Stimulated activated CD4-positive, alpha-beta T cell treated with anti-CD3 and anti-CD28 coated beads, Interleukin-4, amount 100 ng/mL, for 1 hour (primary cell): Measurements from ENCODE around the gene GRPEL1.
"Not testable (repeated sequence)": the region's sequence is repeated elsewhere in the genome, so short reads cannot be mapped to it uniquely, and the experiment has no call there.

Experiments used
- DNase-seq: peaks from one replicate; pipeline ENCODE4 v3.0.0-alpha.2; 2020

GRPEL1 gene

DNA sequence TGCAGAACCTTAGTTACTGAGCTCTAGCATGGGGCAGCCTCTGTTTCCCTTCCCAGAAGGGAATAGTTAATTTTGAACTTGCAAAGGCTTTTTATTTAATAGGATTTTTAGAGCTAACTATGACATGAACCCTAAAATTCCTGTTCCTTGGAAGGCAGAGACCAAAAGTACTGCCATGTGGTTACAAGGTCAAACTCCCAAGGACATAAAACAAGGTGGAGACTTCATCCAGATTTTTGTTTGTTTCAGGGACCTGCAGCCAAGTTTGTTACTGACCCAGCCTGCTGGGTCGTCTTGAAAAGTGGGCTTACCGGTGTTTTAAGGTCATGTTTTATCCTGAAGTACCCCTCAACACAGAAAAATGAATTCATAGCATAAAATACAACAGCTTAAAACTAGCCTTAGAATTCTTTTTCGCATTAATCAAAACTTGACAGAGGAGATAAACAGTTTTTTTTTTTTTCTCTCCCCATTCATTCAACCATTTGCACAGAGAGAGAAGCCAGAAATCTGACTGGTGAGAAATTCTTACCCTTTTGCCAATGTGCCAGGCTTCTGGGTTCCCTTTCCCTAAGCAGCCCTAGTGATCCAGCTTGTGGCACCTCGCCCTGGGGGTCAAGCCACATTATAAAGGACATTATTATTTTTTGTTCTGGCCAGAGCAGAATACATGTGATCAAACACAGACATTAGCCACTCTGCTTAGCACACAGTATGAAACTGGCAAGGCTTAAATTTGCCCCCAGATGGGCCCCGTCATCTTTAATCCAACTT, 21.5 kb upstream of the GRPEL1 start:
- DNase-seq = no peak

DNA sequence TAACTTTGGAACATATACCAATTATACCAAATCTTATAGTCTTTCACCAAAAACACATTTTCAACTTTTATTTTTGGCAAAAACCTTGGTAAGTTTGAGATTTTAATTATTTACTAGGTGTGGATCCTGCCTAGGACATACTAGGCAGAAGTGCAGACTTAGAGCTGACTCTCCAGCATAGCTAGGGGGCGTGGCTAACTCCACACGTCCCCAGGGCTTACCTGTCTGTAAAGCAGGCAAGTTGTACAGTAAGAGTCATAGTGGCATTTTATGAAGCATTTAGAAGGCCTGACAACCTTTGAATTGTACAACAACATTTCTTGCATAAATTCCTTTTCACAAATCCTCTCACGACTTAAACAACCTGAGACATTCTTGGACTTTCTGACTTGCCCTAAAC, 19.2 kb upstream of the GRPEL1 start:
- no peak for DNase-seq

DNA sequence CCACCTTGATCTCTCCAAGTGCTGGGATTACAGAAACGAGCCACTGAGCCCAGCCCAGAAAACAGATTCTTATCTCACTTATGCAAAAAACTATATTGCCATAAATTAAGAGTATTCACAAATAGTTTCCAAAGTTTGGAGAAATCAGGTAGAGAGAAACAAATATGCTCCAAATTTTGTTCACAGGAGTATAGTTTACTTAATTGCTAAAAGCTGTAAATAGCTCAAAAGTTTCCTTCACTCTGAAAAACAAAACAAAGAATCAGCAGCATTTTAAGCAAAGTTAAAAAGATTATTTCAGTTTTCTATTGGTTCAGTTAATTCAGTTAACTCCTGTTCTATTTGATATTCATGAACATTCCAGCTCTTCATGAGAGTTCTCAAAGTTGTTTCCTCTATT, 18.5 kb upstream of the GRPEL1 start:
- no peak for DNase-seq

DNA sequence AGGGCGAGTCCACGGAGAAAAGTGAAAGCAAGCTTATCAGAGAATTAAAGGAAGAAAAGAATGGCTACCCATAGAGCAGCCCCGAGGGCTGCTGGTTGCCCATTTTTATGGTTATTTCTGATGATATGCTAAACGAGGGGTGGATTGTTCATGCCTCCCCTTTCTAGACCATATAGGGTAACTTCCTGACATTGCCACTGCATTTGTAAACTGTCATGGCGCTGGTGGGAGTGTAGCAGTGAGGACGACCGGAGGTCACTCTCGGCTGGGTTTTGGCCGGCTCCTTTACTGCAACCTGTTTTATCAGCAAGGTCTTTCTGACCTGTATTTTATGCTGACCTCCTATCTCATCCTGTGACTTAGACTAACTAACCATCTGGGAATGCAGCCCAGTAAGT, 16.7 kb upstream of the GRPEL1 start:
- DNase-seq = not testable (repeated sequence)

DNA sequence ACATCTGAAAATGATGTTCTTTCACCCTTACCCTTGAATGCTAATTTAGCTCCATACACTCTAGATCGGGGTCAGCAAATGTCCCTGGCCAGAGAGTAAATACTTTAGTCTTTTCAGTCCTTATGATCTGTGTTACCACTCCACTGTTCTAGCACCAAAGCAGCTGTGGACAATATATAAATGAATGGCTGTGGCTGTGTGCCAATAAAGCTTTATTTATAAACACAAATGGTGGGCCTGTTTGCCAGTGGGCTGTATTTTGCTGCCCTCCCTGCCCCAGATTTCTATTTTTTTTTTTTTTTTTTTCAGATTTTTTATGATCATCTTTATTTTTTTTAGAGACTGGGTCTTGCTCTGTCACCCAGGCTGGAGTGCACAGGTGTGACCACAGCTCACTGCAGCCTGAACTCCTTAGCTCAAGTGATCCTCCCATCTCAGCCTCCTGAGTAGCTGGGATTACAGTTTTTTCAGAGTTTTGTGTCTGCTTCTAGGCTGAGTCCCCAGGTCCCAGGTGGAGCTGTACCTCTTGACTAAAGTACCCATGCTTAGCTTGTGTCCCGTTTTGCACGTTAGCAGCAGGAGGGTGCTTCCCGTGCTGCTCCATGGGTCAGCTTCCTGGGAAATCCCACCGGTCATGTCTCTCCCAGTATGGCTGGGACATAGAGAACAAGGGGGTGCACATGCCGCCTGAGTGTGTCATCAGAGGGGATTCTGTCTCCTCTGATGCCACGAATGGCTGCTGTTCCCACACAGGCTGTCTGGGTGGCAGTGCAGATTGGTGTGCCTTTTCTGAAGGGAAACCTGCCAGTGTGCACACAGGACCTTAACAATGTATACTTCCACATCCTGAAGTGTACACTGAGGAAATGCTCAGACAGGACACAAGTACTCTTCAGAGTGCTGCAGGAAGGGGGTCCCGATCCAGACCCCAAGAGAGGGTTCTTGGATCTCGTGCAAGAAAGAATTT, 16.0 kb upstream of the GRPEL1 start:
- no peak for DNase-seq

DNA sequence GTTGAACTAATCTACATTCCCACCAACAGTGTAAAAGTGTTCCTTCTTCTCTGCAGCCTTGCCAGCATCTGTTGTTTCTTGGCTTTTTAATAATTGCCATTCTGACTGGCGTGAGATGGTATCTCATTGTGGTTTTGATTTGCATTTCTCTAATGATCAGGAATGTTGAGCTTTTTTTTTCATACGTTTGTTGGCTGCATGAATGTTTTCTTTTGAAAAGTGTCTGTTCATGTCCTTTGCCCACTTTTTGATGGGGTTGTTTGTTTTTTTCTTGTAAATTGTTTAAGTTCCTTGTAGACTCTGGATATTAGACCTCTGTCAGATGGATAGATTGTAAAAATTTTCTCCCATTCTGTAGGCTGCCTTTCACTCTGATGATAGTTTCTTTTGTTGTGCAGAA, 12.0 kb upstream of the GRPEL1 start:
- DNase-seq = not testable (repeated sequence)

DNA sequence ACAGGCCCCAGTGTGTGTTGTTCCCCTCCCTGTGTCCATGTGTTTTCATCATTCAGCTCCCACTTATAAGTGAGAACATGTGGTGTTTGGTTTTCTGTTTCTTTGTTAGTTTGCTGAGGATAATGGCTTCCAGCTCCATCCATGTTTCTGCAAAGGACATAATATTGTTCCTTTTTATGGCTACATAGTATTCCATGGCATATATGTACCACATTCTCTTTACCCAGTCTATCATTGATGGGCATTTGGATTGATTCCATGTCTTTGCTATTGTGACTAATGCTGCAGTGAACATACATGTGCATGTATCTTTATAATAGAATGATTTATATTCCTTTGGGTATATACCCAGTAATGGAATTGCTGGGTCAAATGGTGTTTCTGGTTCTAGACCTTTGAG, 11.6 kb upstream of the GRPEL1 start:
- DNase-seq = not testable (repeated sequence)

DNA sequence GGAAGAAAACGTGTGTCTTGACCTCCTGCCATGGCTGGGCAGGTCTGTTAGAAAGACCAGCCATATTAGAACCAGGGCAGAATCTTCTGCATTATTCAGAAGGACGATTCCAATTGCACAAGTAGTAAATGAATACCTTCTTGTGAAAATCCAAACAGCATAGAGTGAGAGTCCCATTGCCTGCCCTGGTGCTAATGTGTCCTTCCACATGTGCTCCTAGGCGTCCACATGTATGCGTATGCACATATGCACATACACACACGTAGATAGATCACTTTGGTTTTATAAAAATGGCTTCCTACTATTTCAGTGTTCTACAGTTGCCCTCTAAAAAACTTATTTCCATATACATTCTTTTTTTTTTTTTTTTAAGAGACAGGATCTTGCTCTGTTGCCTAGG, 10.2 kb upstream of the GRPEL1 start:
- no peak for DNase-seq

DNA sequence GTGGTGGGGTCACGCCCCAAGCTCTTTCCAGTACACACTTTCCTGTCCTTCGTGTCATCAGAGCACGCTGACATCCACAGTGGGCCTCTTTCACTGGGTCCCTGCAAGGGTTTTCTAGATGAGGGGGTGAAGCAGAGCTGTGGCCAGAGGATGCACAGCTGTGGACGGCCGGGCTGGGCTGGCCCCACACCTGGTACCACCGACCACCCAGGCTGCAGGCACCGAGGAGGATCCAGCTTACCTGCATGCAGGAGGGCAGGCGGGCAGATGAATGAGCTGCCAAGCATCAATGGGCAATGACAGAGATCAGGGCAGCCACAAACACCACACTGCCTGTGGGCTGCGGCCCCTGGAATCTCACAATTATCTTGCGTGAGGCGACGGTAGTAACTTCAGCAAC, 9.5 kb upstream of the GRPEL1 start:
- no peak for DNase-seq

DNA sequence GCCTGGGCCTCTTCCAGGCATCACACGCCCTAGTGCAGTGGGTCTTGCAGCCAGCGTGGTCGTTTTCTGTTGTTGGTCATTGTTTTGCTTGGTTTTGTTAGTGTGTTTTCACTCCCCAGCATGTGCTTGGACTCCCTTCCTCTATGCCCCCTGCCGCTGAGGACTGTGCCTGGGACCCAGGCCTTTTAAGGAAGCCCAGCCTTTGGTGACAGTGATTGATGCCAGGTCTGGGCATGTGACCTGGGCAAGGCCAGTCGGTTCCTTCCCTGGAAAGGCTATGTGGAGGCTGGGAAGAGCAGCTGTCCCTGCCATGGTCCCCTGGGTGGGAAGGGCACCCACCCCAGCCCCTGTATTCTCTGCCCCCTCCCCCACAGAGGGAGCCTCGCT, 8.8 kb upstream of the GRPEL1 start:
- no peak for DNase-seq

DNA sequence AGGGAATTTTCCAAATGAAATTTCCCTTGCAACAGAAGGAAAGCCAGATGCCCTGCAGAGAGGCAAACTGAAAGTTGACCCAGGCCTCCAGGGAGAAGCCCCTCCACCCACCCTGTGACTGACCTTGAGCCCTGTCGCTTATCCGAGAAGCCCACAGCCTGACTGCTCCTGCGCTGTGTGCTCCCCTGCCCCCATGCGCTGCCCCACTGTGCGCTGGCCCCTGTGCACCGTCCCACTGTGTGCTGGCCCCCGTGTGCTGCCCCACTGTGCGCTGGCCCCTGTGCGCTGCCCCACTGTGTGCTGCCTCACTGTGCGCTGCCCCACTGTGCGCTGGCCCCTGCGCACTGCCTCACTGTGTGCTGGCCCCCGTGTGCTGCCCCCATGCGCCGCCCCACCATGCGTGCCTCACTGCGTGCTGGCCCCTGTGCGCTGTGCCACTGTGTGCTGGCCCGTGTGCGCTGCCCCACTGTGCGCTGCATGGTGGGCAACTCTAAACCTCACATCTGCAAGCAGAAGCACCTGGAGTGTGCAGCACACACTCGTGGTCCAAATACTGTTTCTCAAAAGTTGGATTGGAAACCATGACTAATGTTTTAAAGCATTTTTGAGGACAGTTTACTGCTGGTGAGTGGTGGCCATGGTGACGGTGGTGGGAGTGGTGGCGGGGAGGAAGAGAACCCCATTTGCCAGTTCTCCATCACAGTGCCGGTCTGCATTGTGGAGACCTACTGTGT, 8.3 kb upstream of the GRPEL1 start:
- DNase-seq = no peak

DNA sequence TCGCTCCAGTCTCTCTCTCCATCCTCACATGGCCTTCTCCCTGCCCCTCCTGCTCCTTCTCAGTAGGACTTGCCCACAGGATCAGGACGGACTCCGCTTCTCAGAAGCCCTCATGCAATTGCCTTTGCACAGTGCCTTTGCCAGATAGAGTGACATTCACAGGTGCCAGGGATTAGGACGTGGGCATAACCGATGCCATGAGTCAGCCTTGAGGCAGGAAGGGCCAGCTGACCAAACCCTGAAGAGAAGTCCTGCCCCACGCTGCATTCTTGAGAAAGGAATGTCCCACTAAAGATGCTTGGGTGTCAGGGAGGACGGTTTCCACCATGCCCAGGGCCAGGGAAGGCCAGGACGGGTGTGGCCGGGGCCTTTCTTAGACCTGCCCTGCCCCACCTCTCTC, 6.6 kb upstream of the GRPEL1 start:
- DNase-seq = no peak

DNA sequence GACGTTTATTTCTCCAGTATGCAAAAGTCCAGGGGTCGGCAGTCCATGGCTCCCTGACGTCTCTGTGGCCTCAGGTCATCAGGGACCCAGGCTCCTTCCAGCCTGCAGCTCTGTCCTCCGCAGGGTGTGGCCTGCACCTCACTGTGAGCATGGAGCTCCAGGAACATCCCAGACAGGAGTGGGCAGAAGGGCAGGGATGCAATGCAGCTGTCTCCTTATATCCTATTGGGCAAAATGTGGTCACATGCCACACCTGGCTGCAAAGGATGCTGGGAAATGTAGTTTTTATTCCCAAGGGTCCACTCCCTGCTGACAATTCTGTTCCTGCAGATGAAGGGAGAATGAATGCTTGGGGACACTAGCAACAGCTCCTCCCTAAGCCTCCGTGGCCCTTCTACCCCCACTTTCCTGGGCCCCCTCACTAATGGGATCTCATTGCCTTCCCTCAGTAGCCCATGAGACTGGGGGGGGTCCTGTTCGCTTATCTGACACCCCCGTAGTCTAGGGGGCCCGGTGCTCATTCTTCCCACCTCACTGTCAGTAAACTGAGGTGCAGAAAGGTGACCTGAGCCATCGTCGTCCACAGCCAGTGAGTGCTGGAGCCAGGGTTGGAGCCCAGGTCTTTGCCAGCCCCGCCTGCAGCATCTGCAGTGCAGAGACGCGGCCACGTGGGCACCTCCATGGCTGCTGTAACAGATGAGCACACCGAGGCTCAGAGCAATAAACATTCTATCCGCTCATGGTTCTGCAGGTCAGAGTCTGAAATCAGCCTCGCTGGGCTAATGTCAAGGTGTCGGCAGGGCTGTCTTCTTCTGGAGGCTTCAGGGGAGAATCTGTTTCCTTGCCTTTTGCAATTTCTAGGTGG, 5.9 kb upstream of the GRPEL1 start:
- no peak for DNase-seq

DNA sequence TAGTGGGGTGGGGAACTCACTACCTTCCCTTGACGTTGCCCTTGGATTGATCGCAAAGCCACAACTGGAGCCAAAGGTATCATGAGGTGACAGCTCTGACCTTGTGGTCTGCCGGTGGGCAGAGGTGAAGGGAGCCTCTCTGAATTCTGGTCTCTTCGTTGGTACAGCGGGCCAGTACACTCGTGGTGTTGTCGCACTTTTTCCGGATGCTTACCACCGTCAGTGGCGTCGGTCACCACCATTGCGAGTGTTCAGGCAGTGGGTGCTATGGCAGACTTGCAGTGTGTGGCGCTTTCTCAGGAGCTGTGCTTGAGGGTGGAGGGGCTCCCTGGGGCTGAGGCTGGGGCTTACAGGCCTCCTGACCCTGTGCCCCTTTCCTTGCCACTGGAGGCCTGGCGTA, 5.2 kb upstream of the GRPEL1 start:
- no peak for DNase-seq

DNA sequence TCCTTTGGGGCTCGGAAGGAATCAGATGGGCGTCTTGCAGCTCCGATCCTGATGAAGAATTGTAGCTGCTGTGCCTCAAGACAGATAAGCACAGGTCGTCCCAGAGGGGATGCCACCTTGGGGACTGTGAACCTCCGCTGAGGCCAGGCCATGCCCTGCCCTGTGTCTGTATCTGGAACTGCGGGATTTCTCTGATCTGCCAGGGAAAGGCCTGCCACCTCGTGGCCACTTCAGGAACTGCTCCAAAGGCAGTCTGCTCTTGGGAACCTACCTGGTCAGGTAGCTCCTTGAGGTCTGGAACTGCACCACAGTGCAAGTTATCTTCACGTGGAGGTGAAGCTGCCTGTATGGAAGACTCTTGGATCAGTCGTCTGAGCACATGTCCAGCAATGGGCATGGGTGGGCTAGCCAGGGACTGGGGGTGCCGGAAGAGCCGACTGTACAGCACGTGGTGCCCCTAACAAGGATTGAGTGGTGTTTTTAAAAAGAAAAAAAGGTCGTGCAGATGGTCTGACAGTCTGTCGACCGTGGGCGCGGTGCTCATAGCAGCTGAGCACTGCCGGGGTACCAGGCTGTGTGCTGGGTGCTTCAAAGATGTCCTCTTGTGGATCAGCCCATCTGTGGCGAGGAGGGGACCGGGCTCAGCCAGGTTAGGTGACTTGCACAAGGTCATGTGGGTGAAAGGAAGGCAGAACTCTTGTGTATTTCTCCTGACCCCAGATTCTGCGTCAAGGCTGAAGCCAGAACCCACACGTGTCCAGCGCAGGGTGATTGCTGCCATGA, 3.1 kb upstream of the GRPEL1 start:
- peak; percentile 88 for DNase-seq

DNA sequence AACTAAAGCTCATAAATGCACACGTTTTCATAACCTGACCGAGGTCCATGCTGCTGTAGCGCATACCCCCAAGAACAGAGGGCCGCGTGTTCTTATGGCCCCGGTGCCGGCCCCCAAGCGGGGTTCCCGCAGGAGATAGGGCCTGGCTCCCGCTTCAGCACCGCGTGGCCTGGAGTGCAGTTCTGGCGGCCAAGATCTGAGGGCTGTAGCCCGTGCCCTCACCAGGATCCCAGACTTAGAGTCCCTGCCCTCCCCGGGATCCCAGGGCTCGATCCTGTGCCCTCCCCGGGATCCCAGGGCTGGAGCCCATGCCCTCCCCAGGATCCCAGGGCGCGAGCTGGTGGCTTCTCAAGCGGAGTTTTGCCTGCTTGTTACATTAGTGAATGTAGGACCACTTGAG, 1.0 kb upstream of the GRPEL1 start:
- no peak for DNase-seq

DNA sequence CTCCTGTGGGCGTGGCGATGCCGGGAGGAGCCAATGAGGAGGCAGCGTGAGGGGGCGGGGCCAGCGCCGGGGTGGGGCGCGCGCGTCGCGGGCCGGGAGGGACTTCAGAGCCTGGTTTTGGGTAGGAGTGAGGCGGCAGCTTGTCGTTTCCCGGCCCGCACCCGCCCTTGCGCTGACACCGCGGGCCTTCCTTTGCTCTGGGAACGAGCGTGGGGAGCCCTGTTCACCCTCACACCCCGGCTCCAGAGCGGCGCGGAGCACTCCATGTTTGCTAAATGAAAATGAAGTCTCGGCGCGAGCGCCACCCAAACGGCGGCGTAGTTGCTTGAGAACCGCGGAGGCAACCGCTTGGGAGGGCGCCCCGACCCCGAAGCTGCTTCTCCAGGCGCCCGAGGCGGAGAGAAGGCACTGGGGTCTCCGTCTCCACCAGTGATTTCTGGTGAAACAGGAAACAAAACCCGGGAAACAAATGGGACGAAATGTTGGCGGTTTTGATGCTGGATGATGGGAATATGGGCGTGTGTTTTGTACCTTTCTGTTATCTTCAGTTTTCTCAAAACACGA, 497 bp upstream of the GRPEL1 start:
- no peak for DNase-seq

DNA sequence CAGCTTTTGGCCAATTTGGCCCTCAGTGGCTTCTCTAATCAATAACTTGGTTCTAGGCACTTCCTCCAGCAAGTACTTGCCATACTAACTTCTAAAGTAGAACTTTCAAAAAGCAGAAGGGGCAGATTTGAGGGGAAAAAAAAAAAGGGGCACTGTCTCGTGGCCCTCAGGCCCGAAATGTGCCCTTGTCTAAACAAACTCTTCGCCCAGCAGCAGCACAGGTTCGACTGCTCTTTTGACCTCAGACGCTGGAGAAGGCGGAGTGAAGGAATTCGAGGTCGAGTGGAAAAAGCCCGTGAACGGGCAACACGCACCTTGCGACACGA, 775 bp downstream of the GRPEL1 start:
- DNase-seq = no peak

DNA sequence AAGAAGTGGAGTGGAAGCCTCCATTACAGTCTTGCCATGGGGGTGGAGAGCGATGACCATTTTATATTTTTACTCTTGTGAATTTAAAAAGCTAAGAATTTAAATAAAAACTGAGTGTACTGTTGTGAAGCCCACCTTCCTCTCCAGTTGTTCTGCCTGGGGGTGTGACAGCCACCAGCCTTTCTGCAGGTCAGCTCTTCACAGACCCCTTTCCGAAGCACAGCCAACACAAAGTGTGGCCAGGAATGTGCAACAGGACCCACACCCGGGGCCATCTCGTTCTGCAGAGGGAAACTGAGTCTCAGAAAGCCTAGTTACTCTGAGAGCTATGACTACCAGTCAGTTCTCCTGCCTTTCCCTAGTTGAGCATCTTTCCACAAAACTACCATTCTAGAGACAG, 1.4 kb downstream of the GRPEL1 start:
- DNase-seq = no peak

DNA sequence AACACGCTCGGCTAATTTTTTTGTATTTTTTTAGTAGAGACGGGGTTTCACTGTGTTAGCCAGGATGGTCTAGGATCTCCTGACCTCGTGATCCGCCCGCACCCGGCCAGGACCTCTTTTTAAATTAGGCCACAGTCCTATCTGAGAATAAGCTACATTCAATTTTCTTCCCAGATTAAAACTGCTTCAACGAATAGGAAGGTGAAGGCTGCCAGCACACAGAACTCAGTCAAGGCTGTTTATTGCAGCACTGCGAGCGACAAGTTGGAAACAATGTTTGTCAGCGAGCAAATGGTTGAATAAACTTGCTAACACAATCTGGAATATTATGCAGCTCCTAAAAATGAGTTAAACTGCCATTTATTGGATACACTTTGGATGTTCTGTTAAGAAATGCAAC, 1.9 kb downstream of the GRPEL1 start:
- DNase-seq = no peak

DNA sequence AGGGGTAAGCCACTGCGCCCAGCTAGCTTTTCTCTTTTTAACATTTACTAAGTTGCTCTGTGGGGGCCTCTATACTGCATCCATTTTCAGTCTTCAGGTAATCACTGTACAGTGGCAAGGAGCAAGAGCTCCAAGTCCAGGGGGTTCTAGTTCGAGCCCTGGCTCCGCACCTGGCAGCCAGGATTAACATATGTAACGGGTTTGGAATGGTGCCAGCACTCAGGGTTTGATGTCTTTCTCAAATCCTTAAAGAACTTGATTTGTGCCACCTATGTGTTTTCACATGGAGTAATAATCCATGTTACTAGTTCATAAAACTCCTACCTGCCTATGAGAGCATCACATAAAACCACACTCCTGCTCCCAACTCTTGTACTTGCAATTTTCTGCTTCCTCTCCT, 4.5 kb downstream of the GRPEL1 start:
- DNase-seq = no peak

DNA sequence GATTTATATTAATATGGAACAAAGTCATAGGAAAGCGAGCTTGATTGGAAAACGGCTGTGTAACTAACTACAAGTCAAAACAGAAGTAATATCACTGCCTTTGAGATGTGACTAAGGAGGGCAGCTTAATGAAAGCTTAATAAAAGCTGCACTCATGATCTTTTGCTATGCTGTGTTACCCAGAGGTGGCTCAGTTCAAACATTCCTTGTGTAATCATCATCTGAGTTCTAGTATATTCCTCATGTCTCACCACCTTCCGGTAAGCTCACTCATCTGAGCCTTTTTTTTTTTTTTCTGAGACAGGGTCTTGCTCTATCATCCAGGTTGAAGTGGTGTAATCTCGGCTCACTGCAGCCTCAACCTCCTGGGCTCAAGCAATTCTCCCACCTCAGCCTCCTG, 5.0 kb downstream of the GRPEL1 start:
- no peak for DNase-seq
